NCI-H748 (cell line): ENCODE measurements around the gene ZNF581.

Source experiments
- DNase-seq: peaks from one replicate; lab custom pipeline; 2025; ENCODE audit not compliant: unreplicated experiment; lab: John Stamatoyannopoulos, UW

The ZNF581 gene

DNA sequence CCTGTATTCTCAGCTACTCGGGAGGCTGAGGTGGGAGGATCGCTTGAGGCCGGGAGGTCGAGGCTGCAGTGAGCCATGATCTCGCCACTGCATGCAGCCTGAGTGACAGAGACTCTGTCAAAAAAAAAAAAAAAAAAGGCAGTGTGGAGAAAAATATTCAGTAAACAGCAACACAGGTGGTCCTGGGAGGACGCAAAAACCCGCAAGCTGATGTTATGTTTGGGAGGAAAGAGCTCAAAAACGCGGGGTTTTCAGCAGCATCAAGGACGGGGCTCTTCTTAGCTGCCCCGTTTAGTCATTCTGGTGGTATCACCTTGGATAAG, 18.5 kb upstream of the ZNF581 start:
- no peak for DNase-seq

- DNase-seq = no peak
These were observed 17.1 kb upstream of the ZNF581 start for GRCh38 chr19:55626350-55626749.

- peak; percentile 96 for DNase-seq
These were observed 11.0 kb upstream of the ZNF581 start for GRCh38 chr19:55632463-55632834.

- no peak for DNase-seq
These were observed 9.6 kb upstream of the ZNF581 start for GRCh38 chr19:55633861-55634260.

DNA sequence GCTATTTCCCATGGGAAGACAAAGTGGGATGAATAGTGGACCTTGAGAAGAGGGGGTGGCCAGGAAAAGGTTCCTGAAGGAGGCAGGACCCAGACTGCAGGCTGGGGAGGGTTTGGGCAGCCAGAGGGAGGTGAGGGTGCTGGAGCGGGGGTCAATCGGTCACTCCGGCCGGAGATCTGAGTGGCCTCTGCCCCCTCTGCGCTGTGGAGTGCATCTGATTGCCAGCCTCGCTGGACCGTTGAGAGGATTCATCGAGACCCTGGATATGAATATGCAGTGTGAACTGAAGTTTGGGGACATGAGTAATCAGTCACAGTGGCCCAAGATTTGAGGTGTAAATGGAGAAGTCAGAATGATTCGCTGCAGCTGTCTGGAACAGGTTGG, 8.1 kb upstream of the ZNF581 start:
- DNase-seq = no peak

- DNase-seq = no peak
These were observed 7.5 kb upstream of the ZNF581 start for GRCh38 chr19:55635856-55636440.

GRCh38 chr19:55636723-55637122, 6.7 kb upstream of the ZNF581 start:
- DNase-seq = no peak

GRCh38 chr19:55637534-55637933, 5.9 kb upstream of the ZNF581 start:
- no peak for DNase-seq

GRCh38 chr19:55638864-55639359, 4.5 kb upstream of the ZNF581 start:
- peak; percentile 68 for DNase-seq

DNA sequence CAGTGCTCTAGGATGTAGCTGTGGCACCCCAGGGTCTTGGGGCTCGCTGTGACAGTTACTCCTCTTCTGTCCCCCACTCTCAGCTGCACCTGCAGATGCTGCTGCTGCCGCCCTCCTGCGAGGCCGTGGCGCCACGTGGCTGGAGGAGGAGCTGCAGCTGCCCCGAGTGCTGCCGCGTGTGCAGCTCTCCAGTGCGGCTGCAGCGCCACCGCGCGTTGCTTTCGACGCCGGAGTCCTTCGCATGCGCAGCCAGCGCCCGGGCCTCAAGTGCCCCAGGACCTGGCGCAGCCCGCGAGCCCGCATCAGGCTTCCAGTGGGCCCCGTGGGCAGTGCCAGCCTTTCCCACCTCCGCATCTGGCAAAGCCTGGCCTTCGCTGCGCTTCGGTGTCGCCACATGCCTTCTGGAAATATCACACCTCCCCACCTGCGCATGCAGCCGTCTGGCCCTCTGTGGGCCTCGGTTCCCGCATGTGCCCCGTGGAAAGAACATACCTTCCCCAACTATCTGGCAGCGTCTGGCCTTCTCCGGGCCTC, 3.3 kb upstream of the ZNF581 start:
- peak; percentile 94 for DNase-seq

GRCh38 chr19:55640577-55641425, 2.6 kb upstream of the ZNF581 start, which contains the start of gene ZNF580:
Gene ZNF580 (plus strand): TSS chr19:55641002. CDS start chr19:55642509, 1,507 bp downstream.
- peak; percentile 91 for DNase-seq

DNA sequence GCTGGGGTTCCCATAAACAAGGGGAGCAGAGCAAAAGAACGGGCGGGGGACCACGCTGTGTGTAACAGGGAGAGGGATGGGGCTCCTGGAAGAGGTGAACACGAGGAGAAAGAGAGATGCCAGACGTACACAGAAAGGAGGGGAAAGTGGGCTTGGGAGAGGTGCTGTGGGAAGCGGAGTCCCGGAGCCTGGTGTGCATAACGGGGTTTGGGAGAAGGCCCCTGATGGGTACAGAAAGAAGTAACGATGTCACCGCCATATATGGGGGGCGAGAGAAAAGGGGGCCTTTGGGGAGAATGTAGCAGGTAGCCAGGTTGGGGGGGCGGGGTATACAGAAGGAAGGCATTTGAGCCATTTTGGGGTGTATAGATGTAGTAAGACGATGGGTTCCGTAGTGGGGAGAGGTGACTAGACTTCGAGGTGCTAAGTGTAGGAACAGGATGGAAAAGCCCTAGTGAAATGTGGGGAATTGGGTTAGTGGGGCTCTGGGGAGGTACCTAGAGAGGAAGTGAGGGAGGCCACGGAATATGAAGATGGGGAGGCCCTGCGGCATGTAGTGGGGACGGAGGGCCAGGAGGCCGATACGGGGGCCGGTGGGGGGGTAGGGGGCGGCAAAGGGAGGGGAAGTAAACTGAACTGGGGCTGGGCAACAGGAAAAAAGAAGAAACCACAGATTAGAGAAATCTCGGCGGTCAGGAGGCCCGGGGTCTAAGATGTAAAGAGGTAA, 1.9 kb upstream of the ZNF581 start:
- peak; percentile 58 for DNase-seq

- DNase-seq = peak; percentile 39
These were observed 1.1 kb upstream of the ZNF581 start for GRCh38 chr19:55642153-55643002.

GRCh38 chr19:55643887-55644176, 383 bp downstream of the ZNF581 start:
- no peak for DNase-seq

DNA sequence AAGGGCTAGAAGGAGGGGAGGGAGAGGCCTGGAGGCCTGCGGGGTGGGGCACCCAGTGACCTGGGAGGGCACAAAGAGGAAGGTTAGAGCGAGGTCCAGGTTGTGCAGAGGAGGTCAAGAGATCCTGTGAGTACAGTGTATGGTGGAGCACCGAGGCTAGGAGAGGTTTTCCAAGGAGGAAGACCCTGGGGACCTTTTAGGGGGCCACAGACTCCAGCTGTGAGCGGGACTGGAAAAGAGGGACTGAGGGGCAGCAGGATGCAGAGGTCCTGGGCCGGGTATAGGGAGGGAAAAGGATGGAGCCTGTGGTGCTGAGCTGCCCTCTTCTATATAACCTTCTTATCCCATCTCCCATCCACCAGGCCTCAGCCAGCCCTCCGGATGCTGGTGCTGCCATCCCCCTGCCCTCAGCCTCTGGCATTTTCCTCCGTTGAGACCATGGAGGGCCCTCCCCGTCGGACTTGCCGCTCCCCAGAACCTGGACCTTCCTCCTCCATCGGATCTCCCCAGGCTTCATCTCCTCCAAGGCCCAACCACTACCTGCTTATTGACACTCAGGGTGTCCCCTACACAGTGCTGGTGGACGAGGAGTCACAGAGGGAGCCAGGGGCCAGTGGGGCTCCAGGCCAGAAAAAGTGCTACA, 863 bp downstream of the ZNF581 start:
- no peak for DNase-seq

DNA sequence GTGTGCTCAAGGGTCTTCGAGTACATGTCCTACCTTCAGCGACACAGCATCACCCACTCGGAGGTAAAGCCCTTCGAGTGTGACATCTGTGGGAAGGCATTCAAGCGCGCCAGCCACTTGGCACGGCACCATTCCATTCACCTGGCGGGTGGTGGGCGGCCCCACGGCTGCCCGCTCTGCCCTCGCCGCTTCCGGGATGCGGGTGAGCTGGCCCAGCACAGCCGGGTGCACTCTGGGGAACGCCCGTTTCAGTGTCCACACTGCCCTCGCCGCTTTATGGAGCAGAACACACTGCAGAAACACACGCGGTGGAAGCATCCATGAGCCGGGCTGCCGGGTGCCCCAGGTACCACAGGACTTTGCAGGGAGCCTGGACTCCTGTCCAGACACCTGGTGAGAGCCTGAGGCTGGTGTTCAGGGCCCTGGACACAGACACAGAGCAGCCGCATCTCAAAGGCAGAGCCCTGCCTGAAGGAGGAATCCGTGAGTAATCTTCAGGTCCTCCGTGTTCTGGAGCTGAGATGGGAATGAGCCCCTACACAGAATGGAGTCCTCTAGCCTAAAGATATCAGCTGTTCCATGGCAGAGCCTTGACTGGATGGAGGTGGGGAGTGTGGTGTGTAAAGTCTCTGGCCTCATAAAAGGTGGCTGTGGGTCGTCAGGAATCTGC, 1.5 kb downstream of the ZNF581 start:
- DNase-seq = no peak

GRCh38 chr19:55645512-55645881, 2.0 kb downstream of the ZNF581 start:
- no peak for DNase-seq

DNA sequence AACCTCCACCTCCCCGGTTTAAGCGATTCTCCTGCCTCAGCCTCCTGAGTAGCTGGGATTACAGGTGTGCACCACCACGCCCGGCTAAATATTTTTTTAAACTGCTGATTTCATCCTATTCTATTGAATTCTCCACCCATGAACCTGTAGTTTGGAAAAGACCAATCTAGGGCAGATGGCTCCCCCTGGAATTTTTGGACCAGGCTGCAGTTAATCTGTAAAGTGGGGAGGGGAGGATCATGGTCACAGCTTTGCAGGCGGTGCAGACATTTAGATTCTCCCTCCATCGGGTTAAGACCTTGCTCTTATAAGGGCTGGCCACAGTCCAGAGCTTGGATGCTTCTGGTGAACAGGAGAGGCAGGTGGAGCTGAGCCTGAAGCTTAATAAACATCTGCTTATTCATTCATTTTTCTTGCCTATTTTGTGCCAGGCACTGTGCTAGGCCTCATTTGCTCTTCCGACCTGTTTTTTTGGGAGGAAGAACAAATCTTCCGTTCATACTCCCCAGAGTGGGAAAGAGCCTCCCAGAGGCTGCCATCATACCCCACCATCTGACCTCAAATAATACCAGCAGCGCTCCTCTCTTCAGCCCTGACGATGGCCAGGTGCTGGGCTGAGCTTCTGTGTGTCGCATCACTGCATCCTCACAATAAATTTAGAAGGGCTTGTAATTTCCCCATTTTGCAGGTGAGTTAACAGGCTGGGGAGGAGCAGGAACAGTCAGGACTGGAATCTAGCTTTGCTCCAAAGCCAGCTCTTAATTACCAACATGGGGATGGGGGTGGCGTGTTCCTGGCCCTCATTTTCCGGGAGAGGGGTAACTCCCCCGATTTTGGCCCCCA, 3.7 kb downstream of the ZNF581 start:
- peak; percentile 46 for DNase-seq
